Neural progenitor cell (in vitro differentiated cells): ENCODE results near the gene NPY1R. TPM values are rescaled to one million over a fixed set of nuclear protein-coding genes. Genes with fewer than 3 reads are reported as not detected.

Experiments used
- DNase-seq: peaks from one replicate; pipeline ENCODE4 v3.0.0-alpha.2; 2016; ENCODE audit warnings: low spot score
- H2AFZ ChIP-seq: fragments of 200-600 bp; sonication (generic); replicated peaks from 2 replicates; pipeline ENCODE4 v1.6.1; 2016; ENCODE audit warnings: antibody characterized with exemption
- H3F3A ChIP-seq: fragments of 200-600 bp; sonication (generic); 2 replicates; pipeline ENCODE4 v1.6.1; 2016; ENCODE audit warnings: antibody characterized with exemption, low read depth
- H3K27ac ChIP-seq: fragments of 200-600 bp; sonication (generic); 2 replicates; pipeline ENCODE4 v1.5.1; 2016; ENCODE audit warnings: mild to moderate bottlenecking
- H3K27me3 ChIP-seq: fragments of 200-600 bp; sonication (generic); 2 replicates; pipeline ENCODE4 v1.6.1; 2016; ENCODE audit warnings: mild to moderate bottlenecking, moderate library complexity
- H3K36me3 ChIP-seq: fragments of 200-600 bp; sonication (generic); 2 replicates; pipeline ENCODE4 v1.5.1; 2016
- H3K4me1 ChIP-seq: fragments of 200-600 bp; sonication (generic); 2 replicates; pipeline ENCODE4 v1.6.1; 2016; ENCODE audit warnings: mixed run types
- H3K4me2 ChIP-seq: fragments of 200-600 bp; sonication (generic); 2 replicates; pipeline ENCODE4 v1.6.1; 2016
- H3K4me3 ChIP-seq: fragments of 200-600 bp; sonication (generic); 2 replicates; pipeline ENCODE4 v1.5.1; 2016
- H3K79me2 ChIP-seq: fragments of 200-600 bp; sonication (generic); 2 replicates; pipeline ENCODE4 v1.6.1; 2016; ENCODE audit warnings: low read depth
- H3K9ac ChIP-seq: fragments of 200-600 bp; sonication (generic); 2 replicates; pipeline ENCODE4 v1.6.1; 2016
- H3K9me3 ChIP-seq: fragments of 200-600 bp; sonication (generic); 2 replicates; pipeline ENCODE4 v1.5.1; 2016; ENCODE audit warnings: low read depth
- H4K20me1 ChIP-seq: fragments of 200-600 bp; sonication (generic); 2 replicates; pipeline ENCODE4 v1.6.1; 2016; ENCODE audit warnings: low read depth
- H3K27ac Mint-ChIP-seq: 3 replicates; pipeline ENCODE4 v1.8.0; 2021; ENCODE audit warnings: mixed read lengths
- H3K27me3 Mint-ChIP-seq: 2 replicates; pipeline ENCODE4 v1.8.0; 2022; ENCODE audit warnings: low read depth, mild to moderate bottlenecking, inconsistent platforms, moderate library complexity, mixed read lengths; ENCODE audit not compliant: insufficient read depth
- H3K36me3 Mint-ChIP-seq: 3 replicates; pipeline ENCODE4 v1.8.0; 2021; ENCODE audit warnings: mixed read lengths
- H3K4me1 Mint-ChIP-seq: 3 replicates; pipeline ENCODE4 v1.8.0; 2021; ENCODE audit warnings: mixed read lengths
- H3K4me3 Mint-ChIP-seq: 3 replicates; pipeline ENCODE4 v1.8.0; 2021; ENCODE audit warnings: mild to moderate bottlenecking, moderate library complexity, mixed read lengths
- H3K9me3 Mint-ChIP-seq: 3 replicates; pipeline ENCODE4 v1.8.0; 2020; ENCODE audit warnings: mixed read lengths
- CTCF ChIP-seq: fragments of 200-600 bp; sonication (generic); IDR thresholded peaks from 2 replicates; pipeline ENCODE4 v1.5.1; 2017; ENCODE audit warnings: antibody characterized with exemption, mild to moderate bottlenecking
- EZH2 ChIP-seq: fragments of 200-600 bp; sonication (generic); IDR thresholded peaks from 2 replicates; pipeline ENCODE4 v1.6.1; 2017; ENCODE audit warnings: antibody characterized with exemption, mild to moderate bottlenecking, moderate library complexity
- EZH2phosphoT487 ChIP-seq: fragments of 200-600 bp; sonication (generic); IDR thresholded peaks from 2 replicates; pipeline ENCODE4 v1.6.1; 2017; ENCODE audit warnings: antibody characterized with exemption
- total RNA-seq: library from RNA; depleted of rRNA; stranded (reverse); fragments of >200 nt; gene quantifications from 2 replicates; pipeline ENCODE4 v1.2.3, GENCODE V29; 2015; ENCODE audit warnings: low replicate concordance

NPY1R gene
- total RNA-seq, 1 donor from 2014 or later, result 7.9 TPM

GRCh38 chr4:163343604-163344146 lies 11.3 kb upstream of the NPY1R start, which contains the start of gene NPY5R:
NPY5R (plus strand) TSS chr4:163343892; CDS start chr4:163350274, 6,382 bp downstream.
- Mint-ChIP-seq H3K27me3 (peaks cover 23% of the 10 kb centered on the region), H3K27ac (peak within 1 kb of the TSS; percentile 21), H3K9me3 (no peaks in the 10 kb centered on the region), H3K4me3 (peak within 1 kb of the TSS; percentile 88), H3K4me1 (peaks cover 7% of the 10 kb centered on the region), H3K36me3 (no peaks in the 10 kb centered on the region)
- Histone ChIP-seq H3K4me2 (peak within 1 kb of the TSS; percentile 77), H3K4me3 (peak within 1 kb of the TSS; percentile 88), H3K36me3 (no peaks in the 10 kb centered on the region), H3K9ac (peak within 1 kb of the TSS; percentile 22), H3K9me3 (no peaks in the 10 kb centered on the region), H3K4me1 (peaks cover 6% of the 10 kb centered on the region), H2AFZ (peak within 1 kb of the TSS; percentile 98), H3K27me3 (peaks cover 65% of the 10 kb centered on the region), H3K79me2 (no peaks in the 10 kb centered on the region), H3F3A (no peaks in the 10 kb centered on the region), H4K20me1 (no peaks in the 10 kb centered on the region), H3K27ac (no peak within 1 kb of the TSS)
- no peak for TF ChIP-seq EZH2phosphoT487
- TF ChIP-seq EZH2, result peak; percentile 45
- DNase-seq, result peak; percentile 61

GRCh38 chr4:163335384-163335783 lies 3.0 kb upstream of the NPY1R start:
- no peak for DNase-seq

GRCh38 chr4:163331629-163332376 lies 593 bp downstream of the NPY1R start:
- peaks cover 11% of the 10 kb centered on the region for H3K4me1 Mint-ChIP-seq
- H3K4me3 Mint-ChIP-seq, result peak overlapping the region; percentile 94
- H3K36me3 ChIP-seq, result no peaks in the 10 kb centered on the region
- no peaks in the 10 kb centered on the region for H3K9me3 ChIP-seq
- H3K79me2 ChIP-seq, result no peaks in the 10 kb centered on the region
- peaks cover 3% of the 10 kb centered on the region for H3K9me3 Mint-ChIP-seq
- H3K4me3 ChIP-seq, result peak overlapping the region; percentile 62
- no peak overlapping the region for H3K27ac ChIP-seq
- H3K9ac ChIP-seq, result no peak overlapping the region
- TF ChIP-seq CTCF (peak; percentile 42), EZH2 (peak; percentile 62), EZH2phosphoT487 (peak; percentile 52)
- H3K27ac Mint-ChIP-seq, result no peak overlapping the region
- H3K4me1 ChIP-seq, result no peaks in the 10 kb centered on the region
- peaks cover 24% of the 10 kb centered on the region for H3K27me3 Mint-ChIP-seq
- H3K36me3 Mint-ChIP-seq, result no peaks in the 10 kb centered on the region
- peaks cover 6% of the 10 kb centered on the region for H3F3A ChIP-seq
- peak; percentile 67 for DNase-seq
- peak overlapping the region; percentile 90 for H2AFZ ChIP-seq
- H4K20me1 ChIP-seq, result no peaks in the 10 kb centered on the region
- peak overlapping the region; percentile 86 for H3K4me2 ChIP-seq
- peaks cover 20% of the 10 kb centered on the region for H3K27me3 ChIP-seq

More at GRCh38 chr4:163335384-163335783, 3.0 kb upstream of the NPY1R start:
- peaks cover 6% of the 10 kb centered on the region for H3F3A ChIP-seq
- H3K4me3 ChIP-seq, result no peak overlapping the region
- H3K27me3 Mint-ChIP-seq, result peaks cover 19% of the 10 kb centered on the region
- no peaks in the 10 kb centered on the region for H3K36me3 Mint-ChIP-seq
- H3K4me1 ChIP-seq, result no peaks in the 10 kb centered on the region
- no peaks in the 10 kb centered on the region for H3K79me2 ChIP-seq
- peaks cover 3% of the 10 kb centered on the region for H3K9me3 Mint-ChIP-seq
- H3K4me2 ChIP-seq, result no peak overlapping the region
- H3K9me3 ChIP-seq, result no peaks in the 10 kb centered on the region
- no peak overlapping the region for H3K27ac Mint-ChIP-seq
- H3K4me3 Mint-ChIP-seq, result no peak overlapping the region
- H3K27ac ChIP-seq, result no peak overlapping the region
- peaks cover 11% of the 10 kb centered on the region for H3K4me1 Mint-ChIP-seq
- H3K36me3 ChIP-seq, result no peaks in the 10 kb centered on the region
- H4K20me1 ChIP-seq, result no peaks in the 10 kb centered on the region
- no peak for TF ChIP-seq CTCF
- TF ChIP-seq EZH2phosphoT487, result no peak
- no peak for TF ChIP-seq EZH2
- peaks cover 25% of the 10 kb centered on the region for H3K27me3 ChIP-seq
- no peak overlapping the region for H3K9ac ChIP-seq
- no peak overlapping the region for H2AFZ ChIP-seq
